ENCODE measurements around the gene SLC25A34. TPM values are rescaled to one million over a fixed set of nuclear protein-coding genes. Genes with fewer than 3 reads are reported as not detected.

SLC25A34 gene
- total RNA-seq, 4 donors from 2014 or later: 7.8 to 17.2 (median 13.8) TPM

- Histone ChIP-seq H3K27me3 (no peaks in the 10 kb centered on the region), H3K4me1 (peaks cover 23 to 33% of the 10 kb centered on the region in 2 donors), H3K36me3 (peaks cover 0 to 94% of the 10 kb centered on the region in 2 donors), H3K27ac (peak overlapping the region; percentile 90 to 96 (median 94)), H3K4me3 (no peak overlapping the region), H3K9me3 (no peaks in the 10 kb centered on the region)
- in situ Hi-C loops (cut with MboI; ENCODE audit: low sequenced_read_pairs in 4 of 4): loop anchor here in 2 of 4 donors (10.0 to 25.0 kb wide), 2 partner anchors 136 to 143 kb away; partner anchors contain the start of gene AGMAT (in 1 of the 2)
- peak in 1 of 2 donors; percentile 11 for DNase-seq
- no peak for ATAC-seq
- intact Hi-C loops (cut with DNase I; ENCODE audit: low total_unique reads): no loop called here
- TF ChIP-seq CTCF (IDR thresholded peaks at IDR 0.05 in 4 of 5, conservative IDR thresholded peaks at IDR 0.05 in 1 of 5) (no peak), POLR2A (IDR thresholded peaks at IDR 0.05) (no peak)
Measured at GRCh38 chr1:15730423-15730822, 5.6 kb upstream of the SLC25A34 start.

- DNase-seq: peak in 1 of 2 donors; percentile 11
- H3K27me3 ChIP-seq: no peaks in the 10 kb centered on the region
- H3K27ac ChIP-seq: peak overlapping the region; percentile 90 to 96 (median 94)
- intact Hi-C loops (cut with DNase I; ENCODE audit: low total_unique reads) (no loop called here), in situ Hi-C loops (cut with MboI; ENCODE audit: low sequenced_read_pairs in 4 of 4) (loop anchor here in 2 of 4 donors (10.0 to 25.0 kb wide), 2 partner anchors 136 to 144 kb away; partner anchors contain the start of gene AGMAT (in 1 of the 2))
- TF ChIP-seq CTCF (IDR thresholded peaks at IDR 0.05 in 4 of 5, conservative IDR thresholded peaks at IDR 0.05 in 1 of 5) (no peak), POLR2A (IDR thresholded peaks at IDR 0.05) (no peak)
- H3K4me3 ChIP-seq: no peak overlapping the region
- ATAC-seq: no peak
- H3K9me3 ChIP-seq: no peaks in the 10 kb centered on the region
- H3K36me3 ChIP-seq: peaks cover 0 to 89% of the 10 kb centered on the region in 2 donors
- peaks cover 28 to 37% of the 10 kb centered on the region in 2 donors for H3K4me1 ChIP-seq
Measured at GRCh38 chr1:15730936-15731335, 5.1 kb upstream of the SLC25A34 start.

- intact Hi-C loops (cut with DNase I; ENCODE audit: low total_unique reads) (no loop called here), in situ Hi-C loops (cut with MboI; ENCODE audit: low sequenced_read_pairs in 4 of 4) (loop anchor here in 2 of 4 donors (10.0 to 25.0 kb wide), 2 partner anchors 137 to 145 kb away; partner anchors contain the start of gene AGMAT (in 1 of the 2))
- ATAC-seq (no peak), DNase-seq (peak in 1 of 2 donors; percentile 10)
- peak overlapping the region; percentile 59 to 96 (median 94) for H3K27ac ChIP-seq
- H3K4me1 ChIP-seq: peaks cover 28 to 40% of the 10 kb centered on the region in 2 donors
- no peak for TF ChIP-seq POLR2A (IDR thresholded peaks at IDR 0.05)
- no peak for TF ChIP-seq CTCF (IDR thresholded peaks at IDR 0.05 in 4 of 5, conservative IDR thresholded peaks at IDR 0.05 in 1 of 5)
- peaks cover 0 to 80% of the 10 kb centered on the region in 2 donors for H3K36me3 ChIP-seq
- H3K27me3 ChIP-seq: no peaks in the 10 kb centered on the region
- no peaks in the 10 kb centered on the region for H3K9me3 ChIP-seq
- H3K4me3 ChIP-seq: no peak overlapping the region
Measured at GRCh38 chr1:15731735-15732685, 4.0 kb upstream of the SLC25A34 start.

GRCh38 chr1:15732686-15733081 is 3.4 kb upstream of the SLC25A34 start:
- Histone ChIP-seq H3K9me3 (no peaks in the 10 kb centered on the region), H3K4me3 (no peak overlapping the region), H3K4me1 (peaks cover 28 to 40% of the 10 kb centered on the region in 2 donors), H3K36me3 (peaks cover 0 to 73% of the 10 kb centered on the region in 2 donors), H3K27me3 (no peaks in the 10 kb centered on the region), H3K27ac (peak overlapping the region; percentile 59 to 95 (median 89))
- DNase-seq (peak in 1 of 2 donors; percentile 10), ATAC-seq (no peak)
- in situ Hi-C loops (cut with MboI; ENCODE audit: low sequenced_read_pairs in 4 of 4) (loop anchor here in 2 of 4 donors (10.0 to 25.0 kb wide), 2 partner anchors 138 to 145 kb away; partner anchors contain the start of gene AGMAT (in 1 of the 2)), intact Hi-C loops (cut with DNase I; ENCODE audit: low total_unique reads) (no loop called here)
- TF ChIP-seq POLR2A (IDR thresholded peaks at IDR 0.05) (no peak), CTCF (IDR thresholded peaks at IDR 0.05 in 4 of 5, conservative IDR thresholded peaks at IDR 0.05 in 1 of 5) (no peak)

Measured in gastrocnemius medialis (tissue), 4 donors.